AG04449 (cell line): Measurements from ENCODE around the gene HTR3E.

Source experiments
- CTCF ChIA-PET: fragments of 350-600 bp; formaldehyde crosslinking; extraction: SDS; loops from one replicate; lab custom pipeline; 2021; ENCODE audit warnings: antibody characterized with exemption; lab: Yijun Ruan, JAX
- POLR2A ChIA-PET: fragments of 400-600, 350-600 bp; formaldehyde crosslinking; extraction: SDS; loops from one replicate; lab custom pipeline; 2020; ENCODE audit warnings: antibody characterized with exemption, inconsistent platforms; lab: Yijun Ruan, JAX
- DNase-seq: peaks from one replicate; pipeline ENCODE4 v3.0.0-alpha.2; 2010; ENCODE audit warnings: low read depth, low spot score
- H3K4me3 ChIP-seq: 2 replicates; pipeline ENCODE4 v1.5.1; 2011; ENCODE audit warnings: low read depth, mild to moderate bottlenecking, control low read depth, low read length
- CTCF ChIP-seq: IDR thresholded peaks from one replicate; pipeline ENCODE4 v1.5.1; 2011; ENCODE audit warnings: mild to moderate bottlenecking, moderate library complexity, low read length, control low read depth, inconsistent platforms; ENCODE audit not compliant: insufficient read depth; ENCODE audit errors: missing control alignments

The HTR3E gene

GRCh38 chr3:184135149-184135910 lies 38.5 kb downstream of the HTR3E start, which contains the start of gene EIF2B5:
TSS of gene EIF2B5 (plus strand) at chr3:184135358. CDS start at chr3:184135386, 28 bp downstream.
- TF ChIP-seq CTCF: peak; percentile 38
- peak; percentile 69 for DNase-seq
- peak within 1 kb of the TSS; percentile 96 for H3K4me3 ChIP-seq
- POLR2A ChIA-PET: interaction anchor here (0.8 to 2.6 kb wide), 4 partner anchors 21 to 50 kb away, joined by 4 to 8 read pairs (median 6); partner anchors contain the start of genes ABCF3, AP2M1 and DVL3
- CTCF ChIA-PET: interaction anchor here (0.6 to 5.7 kb wide), 16 partner anchors 10 to 251 kb away, joined by 3 to 46 read pairs (median 3); partner anchors contain the start of genes ABCC5, EEF1AKMT4 and PARL

- POLR2A ChIA-PET: interaction anchor here (1.5 to 2.6 kb wide), 2 partner anchors 41 to 50 kb away, joined by 4 to 8 read pairs; partner anchors contain the start of gene ABCF3
- CTCF ChIA-PET: interaction anchor here (0.7 to 5.7 kb wide), 14 partner anchors 9 to 252 kb away, joined by 3 to 46 read pairs (median 3); partner anchors contain the start of genes EEF1AKMT4 and PARL
- peak overlapping the region; percentile 96 for H3K4me3 ChIP-seq
- DNase-seq: no peak
- no peak for TF ChIP-seq CTCF
These were observed 39.0 kb downstream of the HTR3E start for GRCh38 chr3:184135911-184136260.

- no peak for DNase-seq
- ChIA-PET CTCF (no interaction called here), POLR2A (no interaction called here)
- no peak overlapping the region for H3K4me3 ChIP-seq
- TF ChIP-seq CTCF: no peak
These were observed 43.6 kb downstream of the HTR3E start for GRCh38 chr3:184140436-184140835.

GRCh38 chr3:184142199-184142598 lies 45.3 kb downstream of the HTR3E start:
- TF ChIP-seq CTCF: no peak
- H3K4me3 ChIP-seq: no peak overlapping the region
- no peak for DNase-seq
- ChIA-PET POLR2A (no interaction called here), CTCF (no interaction called here)

GRCh38 chr3:184143327-184143726 lies 46.5 kb downstream of the HTR3E start:
- TF ChIP-seq CTCF: no peak
- ChIA-PET CTCF (interaction anchor here (0.9 to 4.1 kb wide), 3 partner anchors 8 to 107 kb away, joined by 4 to 46 read pairs (median 24); partner anchors contain the start of genes EEF1AKMT4 and EIF2B5), POLR2A (no interaction called here)
- H3K4me3 ChIP-seq: no peak overlapping the region
- no peak for DNase-seq

GRCh38 chr3:184144505-184144904 lies 47.6 kb downstream of the HTR3E start:
- ChIA-PET POLR2A (interaction anchor here (0.8 kb wide), 1 partner anchor 11 kb away, joined by 3 read pairs; the partner anchor contains the start of gene DVL3), CTCF (interaction anchor here (0.9 to 4.1 kb wide), 13 partner anchors 8 to 249 kb away, joined by 3 to 46 read pairs (median 4); partner anchors contain the start of genes ABCF3, DVL3, EEF1AKMT4 and EIF2B5)
- H3K4me3 ChIP-seq: no peak overlapping the region
- no peak for DNase-seq
- TF ChIP-seq CTCF: no peak
